RPMI8226 (cell line): ENCODE measurements around the gene SKA1.
"Not testable (repeated sequence)": the region's sequence is repeated elsewhere in the genome, so short reads cannot be mapped to it uniquely, and the experiment has no call there.

Experiments used
- DNase-seq: peaks from one replicate; pipeline ENCODE4 v3.0.0-alpha.2; 2015

The SKA1 gene

GRCh38 chr18:50396005-50396660, 21.3 kb downstream of the SKA1 start:
- DNase-seq = no peak

DNA sequence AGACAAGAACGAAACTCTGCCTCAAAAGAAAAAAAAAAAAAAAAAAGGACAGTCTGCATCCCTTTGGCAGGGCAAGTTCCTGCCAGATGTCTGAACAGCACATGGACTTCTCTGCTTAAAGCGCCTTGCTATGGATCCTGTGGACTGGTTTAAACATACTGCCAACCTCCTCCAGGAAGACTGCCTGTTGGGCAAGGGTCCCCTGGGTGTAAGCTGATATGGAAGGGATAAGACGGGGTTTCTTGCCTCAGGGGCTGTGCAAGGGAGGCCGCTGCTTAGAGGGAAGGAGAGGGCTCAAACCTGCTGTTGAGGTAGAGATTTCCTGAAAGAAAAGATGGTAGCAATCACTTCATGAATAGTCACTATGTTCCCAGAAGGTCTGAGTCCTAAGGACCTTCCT, 22.2 kb downstream of the SKA1 start:
- DNase-seq = no peak

DNA sequence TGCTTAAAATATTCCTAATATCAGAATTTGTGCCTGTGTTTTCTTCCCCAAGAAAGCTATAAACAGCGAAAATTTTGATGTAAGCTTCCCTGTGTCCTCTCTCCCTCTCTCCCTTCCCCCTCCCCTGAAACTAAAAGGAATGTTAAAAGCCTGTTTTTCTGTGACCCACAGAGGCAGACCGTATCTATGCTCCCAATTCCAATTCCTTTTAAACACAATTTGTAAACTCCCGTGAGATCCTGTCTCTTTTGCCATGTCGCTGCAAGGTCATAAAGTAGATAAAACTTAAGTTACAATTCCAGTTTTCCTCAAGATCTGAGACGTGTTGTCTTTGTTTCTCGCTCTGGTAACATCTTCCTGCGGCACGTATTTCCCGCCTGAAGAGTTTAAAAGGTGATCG, 23.3 kb downstream of the SKA1 start:
- DNase-seq = no peak

GRCh38 chr18:50398947-50399346, 24.1 kb downstream of the SKA1 start:
- DNase-seq = no peak

GRCh38 chr18:50399582-50399981, 24.7 kb downstream of the SKA1 start:
- no peak for DNase-seq

- not testable (repeated sequence) for DNase-seq
Observed at GRCh38 chr18:50400438-50400837, 25.6 kb downstream of the SKA1 start.

GRCh38 chr18:50401295-50401694, 26.4 kb downstream of the SKA1 start:
- DNase-seq = no peak

DNA sequence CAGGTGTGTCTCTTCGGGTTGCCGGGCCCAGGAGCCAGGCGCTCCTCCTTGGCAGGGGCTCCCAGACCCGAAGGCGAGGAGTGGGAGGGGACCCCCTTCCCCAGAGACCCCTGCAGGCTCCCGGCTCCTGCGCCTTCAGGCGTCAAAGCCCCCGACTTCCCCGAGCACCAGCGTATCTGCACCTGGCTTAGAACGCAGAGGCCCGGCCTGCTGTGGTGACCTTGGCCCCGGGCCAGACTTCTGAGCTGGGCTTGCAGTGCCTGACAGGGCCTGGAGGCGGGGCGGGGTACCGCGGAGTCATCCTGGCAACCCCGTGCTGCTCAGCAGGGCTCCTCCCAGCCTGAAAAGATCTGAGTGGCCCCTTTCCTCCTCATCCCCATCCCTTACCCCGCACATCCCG, 27.0 kb downstream of the SKA1 start:
- peak; percentile 92 for DNase-seq

- DNase-seq = not testable (repeated sequence)
Observed at GRCh38 chr18:50404752-50405581, 30.1 kb downstream of the SKA1 start.

DNA sequence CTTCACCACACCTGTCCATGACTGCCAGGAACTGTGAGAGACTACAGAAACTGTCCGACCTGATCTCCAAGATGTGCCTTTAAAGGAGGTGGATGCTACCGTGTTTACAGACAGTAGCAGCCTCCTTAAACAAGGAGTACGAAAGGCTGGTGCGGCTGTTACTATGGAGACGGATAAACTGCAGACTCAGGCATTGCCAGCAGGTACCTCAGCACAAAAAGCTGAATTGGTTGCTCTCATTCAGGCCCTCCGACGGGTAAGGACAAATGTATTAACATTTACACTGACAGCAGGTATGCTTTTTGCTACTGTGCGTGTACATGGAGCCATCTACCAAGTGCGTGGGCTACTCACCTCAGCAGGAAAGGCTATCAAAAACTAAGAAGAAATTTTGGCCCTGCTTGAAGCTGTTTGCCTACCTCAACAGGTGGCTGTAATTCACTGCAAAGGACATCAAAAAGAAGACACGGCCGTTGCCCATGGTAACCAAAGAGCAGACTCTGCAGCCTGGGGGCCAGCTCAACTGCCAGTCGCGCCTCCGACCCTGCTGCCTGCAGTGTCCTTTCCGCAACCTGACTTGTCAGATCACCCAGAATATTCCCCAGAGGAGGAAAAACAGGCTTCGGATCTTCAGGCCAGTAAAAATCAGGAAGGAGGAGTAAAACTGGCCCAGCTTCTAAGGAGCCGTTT, 30.9 kb downstream of the SKA1 start:
- peak; percentile 20 for DNase-seq

GRCh38 chr18:50409236-50409635, 34.4 kb downstream of the SKA1 start:
- DNase-seq = no peak

GRCh38 chr18:50410008-50410407, 35.2 kb downstream of the SKA1 start:
- DNase-seq = peak; percentile 15

GRCh38 chr18:50410894-50411293, 36.0 kb downstream of the SKA1 start:
- no peak for DNase-seq

DNA sequence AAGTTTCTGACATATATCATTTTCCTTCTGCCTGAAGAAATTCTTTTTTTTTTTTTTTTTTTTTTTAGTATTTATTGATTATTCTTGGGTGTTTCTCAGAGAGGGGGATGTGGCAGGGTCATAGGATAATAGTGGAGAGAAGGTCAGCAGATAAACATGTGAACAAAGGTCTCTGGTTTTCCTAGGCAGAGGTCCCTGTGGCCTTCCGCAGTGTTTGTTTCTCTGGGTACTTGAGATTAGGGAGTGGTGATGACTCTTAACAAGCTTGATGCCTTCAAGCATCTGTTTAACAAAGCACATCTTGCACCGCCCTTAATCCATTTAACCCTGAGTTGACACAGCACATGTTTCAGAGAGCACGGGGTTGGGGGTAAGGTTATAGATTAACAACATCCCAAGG, 42.0 kb downstream of the SKA1 start:
- DNase-seq = not testable (repeated sequence)

GRCh38 chr18:50417705-50418104, 42.9 kb downstream of the SKA1 start:
- DNase-seq = not testable (repeated sequence)

DNA sequence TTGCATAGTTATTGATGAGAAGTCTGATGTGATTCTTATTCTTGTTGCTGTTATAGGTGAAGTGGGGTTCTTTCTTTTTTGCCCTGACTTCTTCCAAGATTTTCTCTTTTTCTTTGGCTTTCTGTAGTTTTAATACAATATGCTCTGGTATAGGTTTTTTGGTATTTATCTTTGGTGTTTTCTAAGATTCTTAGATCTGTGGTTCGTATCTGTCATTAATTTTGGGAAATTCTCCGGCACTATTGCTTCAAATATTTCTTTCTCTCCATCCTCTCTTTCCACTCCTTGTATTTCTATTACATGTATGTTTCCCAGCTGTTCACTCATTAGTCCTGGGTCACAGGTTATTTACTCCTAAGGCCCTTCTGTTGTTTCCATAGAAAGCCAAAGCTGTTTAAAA, 43.8 kb downstream of the SKA1 start:
- DNase-seq = no peak

DNA sequence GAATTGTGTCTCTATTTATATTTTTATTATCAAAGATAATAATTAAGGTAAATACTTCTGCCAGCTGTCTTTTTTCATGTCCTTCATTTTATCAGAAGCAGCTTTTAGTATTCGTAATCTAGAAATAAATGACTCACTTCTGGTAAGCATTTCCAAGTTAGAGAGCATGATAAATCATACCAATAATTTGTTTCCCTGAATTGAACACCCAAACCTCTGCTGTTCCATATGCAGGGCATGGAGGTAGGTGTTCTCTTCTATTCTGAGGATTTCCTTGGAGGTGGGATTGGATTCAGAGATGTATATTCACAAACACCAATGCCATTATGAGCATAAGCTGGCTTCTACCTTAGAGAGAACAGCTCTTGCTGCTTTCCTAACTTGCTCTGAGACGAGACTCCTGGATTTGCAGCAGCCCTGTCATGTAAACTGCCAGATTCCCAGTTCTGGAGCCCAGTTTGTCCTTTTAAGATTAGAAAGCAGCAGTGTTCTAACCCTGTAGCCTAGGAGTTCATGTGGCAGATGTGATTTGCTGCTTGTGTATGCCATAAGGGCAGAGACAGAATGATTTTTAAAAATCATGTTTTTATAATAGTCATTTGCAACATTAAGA, 47.5 kb downstream of the SKA1 start:
- DNase-seq = no peak

DNA sequence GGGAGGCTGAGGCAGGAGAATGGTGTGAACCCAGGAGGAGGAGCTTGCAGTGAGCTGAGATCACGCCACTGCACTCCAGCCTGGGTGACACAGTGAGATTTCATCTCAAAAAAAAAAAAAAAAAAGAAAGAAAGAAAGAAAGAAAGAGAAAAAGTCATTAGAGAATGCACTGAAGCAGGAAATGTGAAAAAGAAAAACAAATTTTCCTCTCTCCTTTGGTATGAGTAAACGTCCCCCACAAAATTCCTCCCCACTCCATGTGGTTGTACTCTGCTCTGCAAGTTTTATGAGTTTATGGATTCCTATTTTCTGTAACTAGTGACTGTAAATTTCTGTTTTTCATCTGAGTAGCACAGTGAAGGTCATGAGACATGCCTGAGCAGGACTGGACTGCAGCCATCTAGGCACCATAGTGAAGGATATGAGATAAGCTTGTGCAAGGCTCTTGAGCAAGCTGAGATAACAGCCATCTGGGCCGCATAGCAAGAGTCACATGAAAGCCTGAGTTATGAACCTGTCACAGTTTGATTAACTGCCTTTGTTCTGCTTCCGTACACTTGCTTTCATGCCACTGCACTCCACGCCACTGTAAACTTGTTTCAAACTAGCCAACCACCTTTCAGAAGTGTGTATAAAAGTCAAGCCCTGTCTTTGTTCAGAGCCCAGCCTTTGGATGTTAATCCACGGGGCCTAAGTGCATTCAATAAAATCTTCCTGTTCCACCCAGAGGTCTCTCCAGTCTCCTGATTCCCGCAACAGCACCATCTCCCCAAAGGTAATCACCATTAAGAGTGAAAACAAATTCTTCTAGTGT, 50.2 kb downstream of the SKA1 start:
- DNase-seq = no peak

DNA sequence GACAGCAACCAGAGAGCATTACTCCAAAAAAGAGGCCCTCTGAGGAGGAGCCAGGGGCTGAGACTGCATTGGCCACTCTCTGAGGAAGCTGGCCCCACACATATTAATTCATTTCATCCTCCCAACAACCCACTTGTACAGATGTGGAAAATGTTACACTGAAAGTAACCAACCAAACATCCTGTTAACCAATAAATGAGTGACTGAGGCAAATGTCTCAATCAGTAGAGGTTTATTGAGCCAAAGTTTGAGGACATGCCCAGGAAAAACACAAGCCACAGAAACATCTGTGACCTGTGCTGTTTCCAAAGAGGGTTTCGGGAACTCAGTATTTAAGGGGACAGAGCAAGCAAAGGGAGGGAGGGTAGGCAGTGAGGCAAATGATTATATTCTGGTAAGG, 53.0 kb downstream of the SKA1 start:
- DNase-seq = no peak

DNA sequence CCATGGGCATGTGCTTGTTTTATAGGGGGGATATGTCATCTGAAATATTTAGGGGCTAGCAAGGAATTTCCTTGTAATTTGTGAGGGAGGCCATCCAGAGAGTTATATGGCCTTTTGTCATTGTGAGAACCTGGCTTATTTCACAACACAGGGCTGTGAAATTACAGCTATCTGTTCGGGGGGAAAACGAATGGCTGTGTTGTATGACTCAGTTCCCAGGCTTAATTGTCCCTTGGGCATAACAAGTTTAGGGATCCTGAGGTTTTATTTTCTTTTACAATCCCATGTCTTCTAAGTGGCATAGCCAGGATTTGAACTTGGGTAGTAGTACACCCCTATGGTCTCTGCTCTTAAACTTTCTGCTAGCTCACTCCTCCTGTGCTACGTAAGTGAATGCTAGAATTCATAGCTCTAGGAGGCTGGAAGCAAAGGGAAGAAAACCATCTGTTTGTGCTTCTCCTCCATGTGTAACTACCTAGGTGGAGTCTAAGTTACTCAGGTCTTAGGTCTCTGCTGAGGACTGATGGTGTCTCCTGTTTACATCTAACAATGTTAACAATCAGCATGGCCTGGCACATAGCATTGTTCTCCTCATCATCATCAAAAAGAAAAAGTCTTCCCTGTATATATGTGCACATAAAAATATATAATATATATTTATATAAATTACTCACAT, 53.8 kb downstream of the SKA1 start:
- DNase-seq = no peak

- DNase-seq = peak; percentile 61
Observed at GRCh38 chr18:50429207-50429948, 54.5 kb downstream of the SKA1 start.
